Caco-2 (cell line): ENCODE data around the gene HSF5. TPM values are rescaled to one million over a fixed set of nuclear protein-coding genes. Genes with fewer than 3 reads are reported as not detected.
A peak's percentile ranks its signal among the peaks of the same experiment; 100 is the strongest.
"Not testable (repeated sequence)": the region's sequence is repeated elsewhere in the genome, so short reads cannot be mapped to it uniquely, and the experiment has no call there.

Experiments used
- BruUV-seq: library from RNA; stranded (reverse); fragments of 400-500 nt; replicated peaks from 2 replicates; lab custom pipeline; 2021; lab: Mats Ljungman, UMichigan
- CTCF ChIA-PET: fragments of 300-600 bp; sonication (Branson Sonifier 250); formaldehyde crosslinking; loops from one replicate; lab custom pipeline; 2022; ENCODE audit warnings: antibody characterized with exemption; lab: Charles Lee
- POLR2A ChIA-PET: fragments of 300-600 bp; sonication (Branson Sonifier 250); formaldehyde crosslinking; loops from one replicate; lab custom pipeline; 2022; ENCODE audit warnings: antibody characterized with exemption; lab: Charles Lee
- DNase-seq, 2 experiments: peaks; one replicate each; pipeline versions ENCODE4 v3.0.0 to v3.0.0-alpha.2; 2020 to 2022
- H3K27me3 ChIP-seq: replicated peaks from 2 replicates; pipeline ENCODE4 v1.6.0; 2011; ENCODE audit warnings: low read length; ENCODE audit not compliant: control insufficient read depth, insufficient read depth
- H3K36me3 ChIP-seq: 2 replicates; pipeline ENCODE4 v1.5.1; 2011; ENCODE audit warnings: low read length; ENCODE audit not compliant: control insufficient read depth, insufficient read depth
- H3K4me1 ChIP-seq: fragments of 250-450 bp; sonication (Bioruptor Pico); 2 replicates; pipeline ENCODE4 v1.5.1; 2020; ENCODE audit warnings: mild to moderate bottlenecking
- H3K4me3 ChIP-seq: 2 replicates; pipeline ENCODE4 v1.5.1; 2011; ENCODE audit warnings: low read depth, mild to moderate bottlenecking, control low read depth, low read length
- H3K9me3 ChIP-seq: fragments of 250-450 bp; sonication (Bioruptor Pico); 2 replicates; pipeline ENCODE4 v1.5.1; 2020; ENCODE audit warnings: mild to moderate bottlenecking, moderate library complexity
- H3K27ac Mint-ChIP-seq: one replicate; pipeline ENCODE4 v1.8.0; 2022; ENCODE audit warnings: mixed read lengths; ENCODE audit not compliant: unreplicated experiment
- H3K27me3 Mint-ChIP-seq: one replicate; pipeline ENCODE4 v1.8.0; 2022; ENCODE audit warnings: mixed read lengths; ENCODE audit not compliant: insufficient read depth, unreplicated experiment
- H3K36me3 Mint-ChIP-seq: one replicate; pipeline ENCODE4 v1.8.0; 2022; ENCODE audit warnings: mild to moderate bottlenecking, mixed read lengths; ENCODE audit not compliant: insufficient read depth, unreplicated experiment
- H3K4me1 Mint-ChIP-seq: one replicate; pipeline ENCODE4 v1.8.0; 2022; ENCODE audit warnings: low read depth, mixed read lengths; ENCODE audit not compliant: unreplicated experiment
- H3K4me3 Mint-ChIP-seq: one replicate; pipeline ENCODE4 v1.8.0; 2022; ENCODE audit warnings: mild to moderate bottlenecking, moderate library complexity, mixed read lengths; ENCODE audit not compliant: unreplicated experiment
- H3K9me3 Mint-ChIP-seq: one replicate; pipeline ENCODE4 v1.8.0; 2022; ENCODE audit warnings: mixed read lengths; ENCODE audit not compliant: unreplicated experiment
- CTCF ChIP-seq, 2 experiments: fragments of 200-600 bp in 1 of 2; IDR thresholded peaks; 1 replicate in 1 of 2; 2 replicates in 1 of 2; pipeline versions ENCODE4 v1.5.1 to v1.8.0; 2011 to 2022; ENCODE audit warnings: antibody characterized with exemption in 1 of 2, control low read depth in 1 of 2, inconsistent platforms in 1 of 2, low read depth in 1 of 2, low read length in 1 of 2, mild to moderate bottlenecking in 1 of 2, moderate library complexity in 1 of 2; ENCODE audit not compliant: insufficient read depth in 1 of 2, severe bottlenecking in 1 of 2, unreplicated experiment in 1 of 2
- intact Hi-C: fragments of 100-400 bp; cut with micrococcal nuclease; formaldehyde crosslinking; loops from one replicate; pipeline ENCODE4 v1.10.0; 2022; ENCODE audit not compliant: unreplicated experiment
- total RNA-seq: library from RNA; stranded (reverse); gene quantifications from 2 replicates; pipeline ENCODE4 v1.2.3, GENCODE V29; 2022

Gene HSF5
- total RNA-seq, 1 experiment from 2014 or later = 0.98 TPM

- no peak overlapping the region for H3K4me3 ChIP-seq
- intact Hi-C loops = no loop called here
- no peak for TF ChIP-seq CTCF (IDR thresholded peaks at IDR 0.05; ENCODE audit: insufficient read depth in 1 of 2, low read depth in 1 of 2, low read length in 1 of 2, severe bottlenecking in 1 of 2, unreplicated experiment in 1 of 2)
- H3K9me3 Mint-ChIP-seq = no peaks in the 10 kb centered on the region
- no peaks in the 10 kb centered on the region for H3K27me3 ChIP-seq
- POLR2A ChIA-PET = interaction anchor here (0.8 kb wide), 1 partner anchor 18 kb away, joined by 3 read pairs; the partner anchor contains the start of gene RNF43
- H3K27ac Mint-ChIP-seq = peak overlapping the region; percentile 75
- no peaks in the 10 kb centered on the region for H3K27me3 Mint-ChIP-seq
- BruUV-seq = no TSS peak
- peaks cover 87% of the 10 kb centered on the region for H3K36me3 Mint-ChIP-seq
- H3K36me3 ChIP-seq = no peaks in the 10 kb centered on the region; the same call in 1 of the 2 replicates
- H3K4me1 ChIP-seq = peaks cover 95% of the 10 kb centered on the region
- H3K9me3 ChIP-seq = no peaks in the 10 kb centered on the region
- peak overlapping the region; percentile 18 for H3K4me3 Mint-ChIP-seq
- CTCF ChIA-PET = no interaction called here
- peaks cover 74% of the 10 kb centered on the region for H3K4me1 Mint-ChIP-seq
- no peak for DNase-seq
These were observed 88.2 kb downstream of the HSF5 start for GRCh38 chr17:58399974-58400373.

GRCh38 chr17:58398574-58399266, 89.5 kb downstream of the HSF5 start:
- BruUV-seq = no TSS peak
- no peak overlapping the region for H3K4me3 ChIP-seq
- CTCF ChIA-PET = interaction anchor here (2.3 kb wide), 1 partner anchor 19 kb away, joined by 12 read pairs; the partner anchor contains the start of gene RNF43
- H3K4me1 ChIP-seq = peaks cover 99% of the 10 kb centered on the region
- peaks cover 96% of the 10 kb centered on the region for H3K36me3 Mint-ChIP-seq
- no peaks in the 10 kb centered on the region for H3K9me3 Mint-ChIP-seq
- DNase-seq = no peak
- no peaks in the 10 kb centered on the region; the same call in 1 of the 2 replicates for H3K36me3 ChIP-seq
- no peaks in the 10 kb centered on the region for H3K9me3 ChIP-seq
- H3K27me3 ChIP-seq = no peaks in the 10 kb centered on the region
- TF ChIP-seq CTCF (IDR thresholded peaks at IDR 0.05; ENCODE audit: insufficient read depth in 1 of 2, low read depth in 1 of 2, low read length in 1 of 2, severe bottlenecking in 1 of 2, unreplicated experiment in 1 of 2) = no peak
- intact Hi-C loops = loop anchor here (1.0 kb wide), 1 partner anchor 19 kb away; the partner anchor contains the start of gene RNF43
- H3K27me3 Mint-ChIP-seq = no peaks in the 10 kb centered on the region
- no peak overlapping the region for H3K4me3 Mint-ChIP-seq
- POLR2A ChIA-PET = interaction anchor here (0.5 to 0.6 kb wide), 2 partner anchors 19 to 392 kb away, joined by 3 read pairs; no protein-coding TSS in a partner anchor
- peaks cover 82% of the 10 kb centered on the region for H3K4me1 Mint-ChIP-seq
- H3K27ac Mint-ChIP-seq = peak overlapping the region; percentile 75

- Mint-ChIP-seq H3K27ac (peak overlapping the region; percentile 75), H3K36me3 (peaks cover 91% of the 10 kb centered on the region), H3K4me3 (peak overlapping the region; percentile 32), H3K4me1 (peaks cover 74% of the 10 kb centered on the region)
- DNase-seq, BruUV-seq, H3K9me3 Mint-ChIP-seq, H3K9me3 ChIP-seq, H3K27me3 Mint-ChIP-seq, H3K4me3 ChIP-seq, H3K27me3 ChIP-seq, H3K36me3 ChIP-seq, intact Hi-C loops, POLR2A ChIA-PET: not testable (repeated sequence)
- H3K4me1 ChIP-seq = peaks cover 100% of the 10 kb centered on the region
- CTCF ChIA-PET = interaction anchor here (1.1 to 2.3 kb wide), 2 partner anchors 20 to 33 kb away, joined by 3 to 12 read pairs; partner anchors contain the start of gene RNF43
These were observed 90.8 kb downstream of the HSF5 start for GRCh38 chr17:58397421-58397820.
